AG08396 (cell line): Measurements from ENCODE around the gene ZDHHC20.

Source experiments
- DNase-seq: peaks from one replicate; pipeline ENCODE4 v3.0.0; 2012; ENCODE audit warnings: low spot score, mixed read lengths

The ZDHHC20 gene

GRCh38 chr13:21361706-21362105, 97.4 kb downstream of the ZDHHC20 start:
- no peak for DNase-seq

- no peak for DNase-seq
These were observed 98.0 kb downstream of the ZDHHC20 start for GRCh38 chr13:21361123-21361522.

- DNase-seq, result no peak
These were observed 98.6 kb downstream of the ZDHHC20 start for GRCh38 chr13:21360463-21360862.

GRCh38 chr13:21359855-21360254, 99.2 kb downstream of the ZDHHC20 start:
- DNase-seq, result no peak

- no peak for DNase-seq
These were observed 103.8 kb downstream of the ZDHHC20 start for GRCh38 chr13:21355304-21355703.

GRCh38 chr13:21354721-21355120, 104.4 kb downstream of the ZDHHC20 start:
- no peak for DNase-seq

- no peak for DNase-seq
These were observed 110.5 kb downstream of the ZDHHC20 start for GRCh38 chr13:21348488-21349120.

- no peak for DNase-seq
These were observed 111.3 kb downstream of the ZDHHC20 start for GRCh38 chr13:21347753-21348318.

GRCh38 chr13:21344662-21345176, 114.4 kb downstream of the ZDHHC20 start:
- DNase-seq, result no peak

- DNase-seq, result no peak
These were observed 115.4 kb downstream of the ZDHHC20 start for GRCh38 chr13:21343659-21344058.

GRCh38 chr13:21342699-21343442, 116.2 kb downstream of the ZDHHC20 start:
- DNase-seq, result no peak

- no peak for DNase-seq
These were observed 117.3 kb downstream of the ZDHHC20 start for GRCh38 chr13:21341637-21342422.

GRCh38 chr13:21338639-21339278, 120.3 kb downstream of the ZDHHC20 start:
- no peak for DNase-seq

- DNase-seq, result no peak
These were observed 120.9 kb downstream of the ZDHHC20 start for GRCh38 chr13:21338156-21338555.

- no peak for DNase-seq
These were observed 122.3 kb downstream of the ZDHHC20 start for GRCh38 chr13:21336609-21337349.

GRCh38 chr13:21333186-21333585, 125.9 kb downstream of the ZDHHC20 start:
- DNase-seq, result no peak

GRCh38 chr13:21330126-21330861, 128.8 kb downstream of the ZDHHC20 start:
- DNase-seq, result no peak

GRCh38 chr13:21328836-21329477, 130.1 kb downstream of the ZDHHC20 start:
- DNase-seq, result no peak

- no peak for DNase-seq
These were observed 130.9 kb downstream of the ZDHHC20 start for GRCh38 chr13:21328201-21328600.
